ENCODE results near the gene DOK4. TPM values are rescaled to one million over a fixed set of nuclear protein-coding genes. Genes with fewer than 3 reads are reported as not detected.
A peak's percentile ranks its signal among the peaks of the same experiment; 100 is the strongest.

DOK4 gene
- total and polyA plus RNA-seq, 4 donors, result 7.8 to 24.6 (median 18.1) TPM

DNA sequence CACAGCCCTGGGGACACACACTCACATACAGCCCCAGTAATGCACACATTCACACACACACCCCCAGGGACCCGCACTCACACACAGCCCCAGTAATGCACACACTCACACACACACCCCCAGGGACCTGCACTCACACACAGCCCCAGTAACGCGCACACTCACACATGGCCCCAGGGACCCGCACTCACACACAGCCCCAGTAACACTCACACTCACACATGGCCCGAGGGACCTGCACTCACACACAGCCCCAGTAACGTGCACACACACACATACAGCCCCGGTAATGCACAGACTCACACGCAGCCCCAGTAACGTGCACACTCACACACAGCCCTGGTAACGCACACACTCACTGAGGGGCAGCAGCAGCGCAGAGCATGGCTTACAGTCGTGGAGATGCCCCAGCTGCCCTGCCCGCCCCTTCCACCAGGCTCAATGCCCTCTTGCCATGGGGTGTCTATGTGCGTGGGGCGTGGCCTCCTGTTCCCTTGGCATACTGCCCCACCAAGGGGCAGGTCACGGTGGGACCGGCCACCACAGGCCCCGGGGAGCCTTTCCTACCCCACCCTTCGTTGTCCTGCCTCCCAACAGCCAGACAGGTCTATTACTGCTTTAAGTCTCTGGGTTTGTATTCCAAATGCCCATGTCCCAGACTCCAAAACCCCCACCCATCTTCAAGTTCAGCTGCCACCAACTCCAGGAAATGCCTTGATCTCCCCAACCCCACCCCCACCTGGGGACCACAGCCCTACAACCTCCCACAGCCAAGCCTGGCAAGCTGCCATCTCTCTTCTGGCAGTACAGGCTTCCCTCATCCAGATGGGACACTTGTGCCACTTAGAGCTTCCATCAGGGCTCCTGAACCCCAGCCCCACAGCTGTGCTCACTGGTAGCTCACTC is 47.4 kb upstream of the DOK4 start:
- H3K36me3 ChIP-seq (ENCODE audit: control insufficient read depth in 4 of 4, insufficient read depth in 3 of 4, low read depth in 1 of 4, low read length in 3 of 4), result no peaks in the 10 kb centered on the region
- 71% methylated on average over 19 of the region's 19 CpGs for WGBS
- H3K9me3 ChIP-seq (ENCODE audit: control insufficient read depth in 4 of 4, low read length in 3 of 4), result no peaks in the 10 kb centered on the region
- no peak for TF ChIP-seq JUND (IDR thresholded peaks at IDR 0.05)
- no peak for TF ChIP-seq HNF4G (IDR thresholded peaks at IDR 0.05)
- TF ChIP-seq GABPA (IDR thresholded peaks at IDR 0.05 in 1 of 2, conservative IDR thresholded peaks at IDR 0.05 in 1 of 2), result no peak
- TF ChIP-seq YY1 (IDR thresholded peaks at IDR 0.05), result no peak
- TF ChIP-seq FOXA2 (IDR thresholded peaks at IDR 0.05), result no peak
- TF ChIP-seq HNF4A (conservative IDR thresholded peaks at IDR 0.05), result no peak
- TF ChIP-seq, protein P1, sequence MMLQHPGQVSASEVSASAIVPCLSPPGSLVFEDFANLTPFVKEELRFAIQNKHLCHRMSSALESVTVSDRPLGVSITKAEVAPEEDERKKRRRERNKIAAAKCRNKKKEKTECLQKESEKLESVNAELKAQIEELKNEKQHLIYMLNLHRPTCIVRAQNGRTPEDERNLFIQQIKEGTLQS (IDR thresholded peaks at IDR 0.05), result no peak
- TF ChIP-seq RAD21 (IDR thresholded peaks at IDR 0.05), result no peak
- TF ChIP-seq, protein P2, sequence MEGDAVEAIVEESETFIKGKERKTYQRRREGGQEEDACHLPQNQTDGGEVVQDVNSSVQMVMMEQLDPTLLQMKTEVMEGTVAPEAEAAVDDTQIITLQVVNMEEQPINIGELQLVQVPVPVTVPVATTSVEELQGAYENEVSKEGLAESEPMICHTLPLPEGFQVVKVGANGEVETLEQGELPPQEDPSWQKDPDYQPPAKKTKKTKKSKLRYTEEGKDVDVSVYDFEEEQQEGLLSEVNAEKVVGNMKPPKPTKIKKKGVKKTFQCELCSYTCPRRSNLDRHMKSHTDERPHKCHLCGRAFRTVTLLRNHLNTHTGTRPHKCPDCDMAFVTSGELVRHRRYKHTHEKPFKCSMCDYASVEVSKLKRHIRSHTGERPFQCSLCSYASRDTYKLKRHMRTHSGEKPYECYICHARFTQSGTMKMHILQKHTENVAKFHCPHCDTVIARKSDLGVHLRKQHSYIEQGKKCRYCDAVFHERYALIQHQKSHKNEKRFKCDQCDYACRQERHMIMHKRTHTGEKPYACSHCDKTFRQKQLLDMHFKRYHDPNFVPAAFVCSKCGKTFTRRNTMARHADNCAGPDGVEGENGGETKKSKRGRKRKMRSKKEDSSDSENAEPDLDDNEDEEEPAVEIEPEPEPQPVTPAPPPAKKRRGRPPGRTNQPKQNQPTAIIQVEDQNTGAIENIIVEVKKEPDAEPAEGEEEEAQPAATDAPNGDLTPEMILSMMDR (IDR thresholded peaks at IDR 0.05; ENCODE audit: low read depth, low read length, missing input control), result no peak
- no peak for TF ChIP-seq FOXA1 (IDR thresholded peaks at IDR 0.05)
- H3K9ac ChIP-seq (ENCODE audit: low read depth in 1 of 2, low read length in 2 of 2), result no peak overlapping the region
- no peaks in the 10 kb centered on the region for H3K27me3 ChIP-seq (ENCODE audit: control insufficient read depth in 4 of 4, insufficient read depth in 4 of 4, low read length in 3 of 4)
- H3K4me3 ChIP-seq (ENCODE audit: low read depth in 1 of 3, low read length in 3 of 3), result no peak overlapping the region
- peaks cover 0 to 9% (median 5%) of the 10 kb centered on the region in 4 donors for H3K4me1 ChIP-seq (ENCODE audit: control insufficient read depth in 4 of 4, insufficient read depth in 4 of 4, low read length in 3 of 4)
- peak; percentile 31 for DNase-seq (ENCODE audit: low spot score)
- no peak overlapping the region for H3K27ac ChIP-seq (ENCODE audit: low read depth in 1 of 2, low read length in 2 of 2)

- TF ChIP-seq, protein P3, sequence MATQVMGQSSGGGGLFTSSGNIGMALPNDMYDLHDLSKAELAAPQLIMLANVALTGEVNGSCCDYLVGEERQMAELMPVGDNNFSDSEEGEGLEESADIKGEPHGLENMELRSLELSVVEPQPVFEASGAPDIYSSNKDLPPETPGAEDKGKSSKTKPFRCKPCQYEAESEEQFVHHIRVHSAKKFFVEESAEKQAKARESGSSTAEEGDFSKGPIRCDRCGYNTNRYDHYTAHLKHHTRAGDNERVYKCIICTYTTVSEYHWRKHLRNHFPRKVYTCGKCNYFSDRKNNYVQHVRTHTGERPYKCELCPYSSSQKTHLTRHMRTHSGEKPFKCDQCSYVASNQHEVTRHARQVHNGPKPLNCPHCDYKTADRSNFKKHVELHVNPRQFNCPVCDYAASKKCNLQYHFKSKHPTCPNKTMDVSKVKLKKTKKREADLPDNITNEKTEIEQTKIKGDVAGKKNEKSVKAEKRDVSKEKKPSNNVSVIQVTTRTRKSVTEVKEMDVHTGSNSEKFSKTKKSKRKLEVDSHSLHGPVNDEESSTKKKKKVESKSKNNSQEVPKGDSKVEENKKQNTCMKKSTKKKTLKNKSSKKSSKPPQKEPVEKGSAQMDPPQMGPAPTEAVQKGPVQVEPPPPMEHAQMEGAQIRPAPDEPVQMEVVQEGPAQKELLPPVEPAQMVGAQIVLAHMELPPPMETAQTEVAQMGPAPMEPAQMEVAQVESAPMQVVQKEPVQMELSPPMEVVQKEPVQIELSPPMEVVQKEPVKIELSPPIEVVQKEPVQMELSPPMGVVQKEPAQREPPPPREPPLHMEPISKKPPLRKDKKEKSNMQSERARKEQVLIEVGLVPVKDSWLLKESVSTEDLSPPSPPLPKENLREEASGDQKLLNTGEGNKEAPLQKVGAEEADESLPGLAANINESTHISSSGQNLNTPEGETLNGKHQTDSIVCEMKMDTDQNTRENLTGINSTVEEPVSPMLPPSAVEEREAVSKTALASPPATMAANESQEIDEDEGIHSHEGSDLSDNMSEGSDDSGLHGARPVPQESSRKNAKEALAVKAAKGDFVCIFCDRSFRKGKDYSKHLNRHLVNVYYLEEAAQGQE (IDR thresholded peaks at IDR 0.05), result no peak
- no peak for TF ChIP-seq HNF4G (IDR thresholded peaks at IDR 0.05)
- TF ChIP-seq, protein P2 (IDR thresholded peaks at IDR 0.05; ENCODE audit: low read depth, low read length, missing input control), result no peak
- no peak for TF ChIP-seq RXRA (IDR thresholded peaks at IDR 0.05)
- TF ChIP-seq SP1 (IDR thresholded peaks at IDR 0.05), result no peak
- no peak for TF ChIP-seq FOXA1 (IDR thresholded peaks at IDR 0.05)
- TF ChIP-seq, protein P4, sequence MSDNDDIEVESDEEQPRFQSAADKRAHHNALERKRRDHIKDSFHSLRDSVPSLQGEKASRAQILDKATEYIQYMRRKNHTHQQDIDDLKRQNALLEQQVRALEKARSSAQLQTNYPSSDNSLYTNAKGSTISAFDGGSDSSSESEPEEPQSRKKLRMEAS (IDR thresholded peaks at IDR 0.05), result no peak
- TF ChIP-seq EGR1 (IDR thresholded peaks at IDR 0.05; ENCODE audit: low read depth in 2 of 2), result no peak
- no peak for TF ChIP-seq GABPA (IDR thresholded peaks at IDR 0.05 in 1 of 2, conservative IDR thresholded peaks at IDR 0.05 in 1 of 2)
- TF ChIP-seq JUND (IDR thresholded peaks at IDR 0.05), result no peak
- TF ChIP-seq ZBTB33 (IDR thresholded peaks at IDR 0.05), result no peak
- no peak for TF ChIP-seq RAD21 (IDR thresholded peaks at IDR 0.05)
- TF ChIP-seq YY1 (IDR thresholded peaks at IDR 0.05), result no peak
- TF ChIP-seq HNF4A (conservative IDR thresholded peaks at IDR 0.05), result no peak
- no peak for TF ChIP-seq FOXA2 (IDR thresholded peaks at IDR 0.05)
- TF ChIP-seq TAF1 (conservative IDR thresholded peaks at IDR 0.05), result no peak
- TF ChIP-seq, protein P1 (IDR thresholded peaks at IDR 0.05), result no peak
- no peak for TF ChIP-seq NR2F2 (IDR thresholded peaks at IDR 0.05)
- Histone ChIP-seq H3K9ac (ENCODE audit: low read depth in 1 of 2, low read length in 2 of 2) (no peak overlapping the region), H3K4me1 (ENCODE audit: control insufficient read depth in 4 of 4, insufficient read depth in 4 of 4, low read length in 3 of 4) (peaks cover 0 to 14% (median 5%) of the 10 kb centered on the region in 4 donors), H3K27ac (ENCODE audit: low read depth in 1 of 2, low read length in 2 of 2) (no peak overlapping the region), H3K4me3 (ENCODE audit: low read depth in 1 of 3, low read length in 3 of 3) (no peak overlapping the region), H3K36me3 (ENCODE audit: control insufficient read depth in 4 of 4, insufficient read depth in 3 of 4, low read depth in 1 of 4, low read length in 3 of 4) (no peaks in the 10 kb centered on the region), H3K27me3 (ENCODE audit: control insufficient read depth in 4 of 4, insufficient read depth in 4 of 4, low read length in 3 of 4) (no peaks in the 10 kb centered on the region), H3K9me3 (ENCODE audit: control insufficient read depth in 4 of 4, low read length in 3 of 4) (no peaks in the 10 kb centered on the region)
- WGBS, result 87% methylated on average over 7 of the region's 7 CpGs
- no peak for DNase-seq (ENCODE audit: low spot score)
Observed at GRCh38 chr16:57532266-57532625, 46.0 kb upstream of the DOK4 start.
